ENCODE results near the gene PSMD13. TPM values are rescaled to one million over a fixed set of nuclear protein-coding genes. Genes with fewer than 3 reads are reported as not detected.
A peak's percentile ranks its signal among the peaks of the same experiment; 100 is the strongest.

PSMD13 gene
- total and polyA plus RNA-seq, 2 of the 13 experiments (the other 11 are each of a cell fraction or from before 2014, with no cell fraction given) = 83.0 to 117 TPM

DNA sequence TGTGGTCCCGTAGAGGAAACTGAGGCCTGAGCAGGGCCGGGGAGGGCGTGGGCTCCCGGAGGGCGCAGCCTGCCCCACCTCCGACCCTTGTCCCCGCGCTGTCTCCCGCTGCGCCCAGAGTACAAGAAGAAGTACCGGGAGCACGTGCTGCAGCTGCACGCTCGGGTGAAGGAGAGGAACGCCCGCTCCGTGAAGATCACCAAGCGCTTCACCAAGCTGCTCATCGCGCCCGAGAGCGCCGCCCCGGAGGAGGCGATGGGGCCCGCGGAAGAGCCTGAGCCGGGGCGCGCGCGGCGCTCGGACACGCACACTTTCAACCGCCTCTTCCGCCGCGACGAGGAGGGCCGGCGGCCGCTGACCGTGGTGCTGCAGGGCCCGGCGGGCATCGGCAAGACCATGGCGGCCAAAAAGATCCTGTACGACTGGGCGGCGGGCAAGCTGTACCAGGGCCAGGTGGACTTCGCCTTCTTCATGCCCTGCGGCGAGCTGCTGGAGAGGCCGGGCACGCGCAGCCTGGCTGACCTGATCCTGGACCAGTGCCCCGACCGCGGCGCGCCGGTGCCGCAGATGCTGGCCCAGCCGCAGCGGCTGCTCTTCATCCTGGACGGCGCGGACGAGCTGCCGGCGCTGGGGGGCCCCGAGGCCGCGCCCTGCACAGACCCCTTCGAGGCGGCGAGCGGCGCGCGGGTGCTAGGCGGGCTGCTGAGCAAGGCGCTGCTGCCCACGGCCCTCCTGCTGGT lies 43.4 kb downstream of the PSMD13 start (continued):
- TF ChIP-seq, protein P1, sequence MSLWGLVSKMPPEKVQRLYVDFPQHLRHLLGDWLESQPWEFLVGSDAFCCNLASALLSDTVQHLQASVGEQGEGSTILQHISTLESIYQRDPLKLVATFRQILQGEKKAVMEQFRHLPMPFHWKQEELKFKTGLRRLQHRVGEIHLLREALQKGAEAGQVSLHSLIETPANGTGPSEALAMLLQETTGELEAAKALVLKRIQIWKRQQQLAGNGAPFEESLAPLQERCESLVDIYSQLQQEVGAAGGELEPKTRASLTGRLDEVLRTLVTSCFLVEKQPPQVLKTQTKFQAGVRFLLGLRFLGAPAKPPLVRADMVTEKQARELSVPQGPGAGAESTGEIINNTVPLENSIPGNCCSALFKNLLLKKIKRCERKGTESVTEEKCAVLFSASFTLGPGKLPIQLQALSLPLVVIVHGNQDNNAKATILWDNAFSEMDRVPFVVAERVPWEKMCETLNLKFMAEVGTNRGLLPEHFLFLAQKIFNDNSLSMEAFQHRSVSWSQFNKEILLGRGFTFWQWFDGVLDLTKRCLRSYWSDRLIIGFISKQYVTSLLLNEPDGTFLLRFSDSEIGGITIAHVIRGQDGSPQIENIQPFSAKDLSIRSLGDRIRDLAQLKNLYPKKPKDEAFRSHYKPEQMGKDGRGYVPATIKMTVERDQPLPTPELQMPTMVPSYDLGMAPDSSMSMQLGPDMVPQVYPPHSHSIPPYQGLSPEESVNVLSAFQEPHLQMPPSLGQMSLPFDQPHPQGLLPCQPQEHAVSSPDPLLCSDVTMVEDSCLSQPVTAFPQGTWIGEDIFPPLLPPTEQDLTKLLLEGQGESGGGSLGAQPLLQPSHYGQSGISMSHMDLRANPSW (CRISPR knock-in tag; IDR thresholded peaks at IDR 0.05; ENCODE audit: borderline replicate concordance) = no peak
- TF ChIP-seq TBX2 (CRISPR knock-in tag; IDR thresholded peaks at IDR 0.05; ENCODE audit: borderline replicate concordance) (peak; percentile 29; the same call in 1 of the 2 replicates), HDAC1 (CRISPR knock-in tag; IDR thresholded peaks at IDR 0.05) (0 out of 2 replicates have a peak, but pooled peaks have one; percentile 26), ZNF326 (CRISPR knock-in tag; IDR thresholded peaks at IDR 0.05; ENCODE audit: borderline replicate concordance) (no peak), GABPB1 (CRISPR knock-in tag; IDR thresholded peaks at IDR 0.05) (peak; percentile 26; the same call in 1 of the 2 replicates), HIVEP1 (CRISPR knock-in tag; IDR thresholded peaks at IDR 0.05) (no peak), DNMT3B (CRISPR knock-in tag; conservative IDR thresholded peaks at IDR 0.05) (no peak), ZNF224 (CRISPR knock-in tag; IDR thresholded peaks at IDR 0.05) (no peak), ZNF777 (CRISPR knock-in tag; IDR thresholded peaks at IDR 0.05) (peak; percentile 82), RFXANK (CRISPR knock-in tag; IDR thresholded peaks at IDR 0.05) (no peak)
- TF ChIP-seq, protein P2, sequence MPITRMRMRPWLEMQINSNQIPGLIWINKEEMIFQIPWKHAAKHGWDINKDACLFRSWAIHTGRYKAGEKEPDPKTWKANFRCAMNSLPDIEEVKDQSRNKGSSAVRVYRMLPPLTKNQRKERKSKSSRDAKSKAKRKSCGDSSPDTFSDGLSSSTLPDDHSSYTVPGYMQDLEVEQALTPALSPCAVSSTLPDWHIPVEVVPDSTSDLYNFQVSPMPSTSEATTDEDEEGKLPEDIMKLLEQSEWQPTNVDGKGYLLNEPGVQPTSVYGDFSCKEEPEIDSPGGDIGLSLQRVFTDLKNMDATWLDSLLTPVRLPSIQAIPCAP (CRISPR knock-in tag; IDR thresholded peaks at IDR 0.05; ENCODE audit: low read depth) = no peak
- TF ChIP-seq, protein P3, sequence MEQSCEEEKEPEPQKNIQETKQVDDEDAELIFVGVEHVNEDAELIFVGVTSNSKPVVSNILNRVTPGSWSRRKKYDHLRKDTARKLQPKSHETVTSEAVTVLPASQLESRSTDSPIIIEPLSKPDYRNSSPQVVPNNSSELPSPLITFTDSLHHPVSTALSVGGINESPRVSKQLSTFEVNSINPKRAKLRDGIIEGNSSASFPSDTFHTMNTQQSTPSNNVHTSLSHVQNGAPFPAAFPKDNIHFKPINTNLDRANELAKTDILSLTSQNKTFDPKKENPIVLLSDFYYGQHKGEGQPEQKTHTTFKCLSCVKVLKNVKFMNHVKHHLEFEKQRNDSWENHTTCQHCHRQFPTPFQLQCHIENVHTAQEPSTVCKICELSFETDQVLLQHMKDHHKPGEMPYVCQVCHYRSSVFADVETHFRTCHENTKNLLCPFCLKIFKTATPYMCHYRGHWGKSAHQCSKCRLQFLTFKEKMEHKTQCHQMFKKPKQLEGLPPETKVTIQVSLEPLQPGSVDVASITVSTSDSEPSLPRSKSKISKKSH (CRISPR knock-in tag; IDR thresholded peaks at IDR 0.05; ENCODE audit: borderline replicate concordance) = no peak
- TF ChIP-seq, protein P4, sequence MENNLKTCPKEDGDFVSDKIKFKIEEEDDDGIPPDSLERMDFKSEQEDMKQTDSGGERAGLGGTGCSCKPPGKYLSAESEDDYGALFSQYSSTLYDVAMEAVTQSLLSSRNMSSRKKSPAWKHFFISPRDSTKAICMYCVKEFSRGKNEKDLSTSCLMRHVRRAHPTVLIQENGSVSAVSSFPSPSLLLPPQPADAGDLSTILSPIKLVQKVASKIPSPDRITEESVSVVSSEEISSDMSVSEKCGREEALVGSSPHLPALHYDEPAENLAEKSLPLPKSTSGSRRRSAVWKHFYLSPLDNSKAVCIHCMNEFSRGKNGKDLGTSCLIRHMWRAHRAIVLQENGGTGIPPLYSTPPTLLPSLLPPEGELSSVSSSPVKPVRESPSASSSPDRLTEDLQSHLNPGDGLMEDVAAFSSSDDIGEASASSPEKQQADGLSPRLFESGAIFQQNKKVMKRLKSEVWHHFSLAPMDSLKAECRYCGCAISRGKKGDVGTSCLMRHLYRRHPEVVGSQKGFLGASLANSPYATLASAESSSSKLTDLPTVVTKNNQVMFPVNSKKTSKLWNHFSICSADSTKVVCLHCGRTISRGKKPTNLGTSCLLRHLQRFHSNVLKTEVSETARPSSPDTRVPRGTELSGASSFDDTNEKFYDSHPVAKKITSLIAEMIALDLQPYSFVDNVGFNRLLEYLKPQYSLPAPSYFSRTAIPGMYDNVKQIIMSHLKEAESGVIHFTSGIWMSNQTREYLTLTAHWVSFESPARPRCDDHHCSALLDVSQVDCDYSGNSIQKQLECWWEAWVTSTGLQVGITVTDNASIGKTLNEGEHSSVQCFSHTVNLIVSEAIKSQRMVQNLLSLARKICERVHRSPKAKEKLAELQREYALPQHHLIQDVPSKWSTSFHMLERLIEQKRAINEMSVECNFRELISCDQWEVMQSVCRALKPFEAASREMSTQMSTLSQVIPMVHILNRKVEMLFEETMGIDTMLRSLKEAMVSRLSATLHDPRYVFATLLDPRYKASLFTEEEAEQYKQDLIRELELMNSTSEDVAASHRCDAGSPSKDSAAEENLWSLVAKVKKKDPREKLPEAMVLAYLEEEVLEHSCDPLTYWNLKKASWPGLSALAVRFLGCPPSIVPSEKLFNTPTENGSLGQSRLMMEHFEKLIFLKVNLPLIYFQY (CRISPR knock-in tag; IDR thresholded peaks at IDR 0.05; ENCODE audit: borderline replicate concordance) = no peak
- TF ChIP-seq, protein P5, sequence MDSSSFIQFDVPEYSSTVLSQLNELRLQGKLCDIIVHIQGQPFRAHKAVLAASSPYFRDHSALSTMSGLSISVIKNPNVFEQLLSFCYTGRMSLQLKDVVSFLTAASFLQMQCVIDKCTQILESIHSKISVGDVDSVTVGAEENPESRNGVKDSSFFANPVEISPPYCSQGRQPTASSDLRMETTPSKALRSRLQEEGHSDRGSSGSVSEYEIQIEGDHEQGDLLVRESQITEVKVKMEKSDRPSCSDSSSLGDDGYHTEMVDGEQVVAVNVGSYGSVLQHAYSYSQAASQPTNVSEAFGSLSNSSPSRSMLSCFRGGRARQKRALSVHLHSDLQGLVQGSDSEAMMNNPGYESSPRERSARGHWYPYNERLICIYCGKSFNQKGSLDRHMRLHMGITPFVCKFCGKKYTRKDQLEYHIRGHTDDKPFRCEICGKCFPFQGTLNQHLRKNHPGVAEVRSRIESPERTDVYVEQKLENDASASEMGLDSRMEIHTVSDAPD (CRISPR knock-in tag; IDR thresholded peaks at IDR 0.05) = no peak
- TF ChIP-seq, protein P6, sequence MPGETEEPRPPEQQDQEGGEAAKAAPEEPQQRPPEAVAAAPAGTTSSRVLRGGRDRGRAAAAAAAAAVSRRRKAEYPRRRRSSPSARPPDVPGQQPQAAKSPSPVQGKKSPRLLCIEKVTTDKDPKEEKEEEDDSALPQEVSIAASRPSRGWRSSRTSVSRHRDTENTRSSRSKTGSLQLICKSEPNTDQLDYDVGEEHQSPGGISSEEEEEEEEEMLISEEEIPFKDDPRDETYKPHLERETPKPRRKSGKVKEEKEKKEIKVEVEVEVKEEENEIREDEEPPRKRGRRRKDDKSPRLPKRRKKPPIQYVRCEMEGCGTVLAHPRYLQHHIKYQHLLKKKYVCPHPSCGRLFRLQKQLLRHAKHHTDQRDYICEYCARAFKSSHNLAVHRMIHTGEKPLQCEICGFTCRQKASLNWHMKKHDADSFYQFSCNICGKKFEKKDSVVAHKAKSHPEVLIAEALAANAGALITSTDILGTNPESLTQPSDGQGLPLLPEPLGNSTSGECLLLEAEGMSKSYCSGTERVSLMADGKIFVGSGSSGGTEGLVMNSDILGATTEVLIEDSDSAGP (CRISPR knock-in tag; IDR thresholded peaks at IDR 0.05; ENCODE audit: borderline replicate concordance) = no peak

All from HepG2 (cell line).